GM21529 (cell line): ENCODE data around the gene LPAR1.
"Not testable (repeated sequence)": the region's sequence is repeated elsewhere in the genome, so short reads cannot be mapped to it uniquely, and the experiment has no call there.

Experiments used
- ATAC-seq: cut with Tn5 transposase; IDR thresholded peaks from one replicate; pipeline ENCODE4 v1.9.1; 2021; ENCODE audit not compliant: unreplicated experiment

LPAR1 gene, protein sequence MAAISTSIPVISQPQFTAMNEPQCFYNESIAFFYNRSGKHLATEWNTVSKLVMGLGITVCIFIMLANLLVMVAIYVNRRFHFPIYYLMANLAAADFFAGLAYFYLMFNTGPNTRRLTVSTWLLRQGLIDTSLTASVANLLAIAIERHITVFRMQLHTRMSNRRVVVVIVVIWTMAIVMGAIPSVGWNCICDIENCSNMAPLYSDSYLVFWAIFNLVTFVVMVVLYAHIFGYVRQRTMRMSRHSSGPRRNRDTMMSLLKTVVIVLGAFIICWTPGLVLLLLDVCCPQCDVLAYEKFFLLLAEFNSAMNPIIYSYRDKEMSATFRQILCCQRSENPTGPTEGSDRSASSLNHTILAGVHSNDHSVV

DNA sequence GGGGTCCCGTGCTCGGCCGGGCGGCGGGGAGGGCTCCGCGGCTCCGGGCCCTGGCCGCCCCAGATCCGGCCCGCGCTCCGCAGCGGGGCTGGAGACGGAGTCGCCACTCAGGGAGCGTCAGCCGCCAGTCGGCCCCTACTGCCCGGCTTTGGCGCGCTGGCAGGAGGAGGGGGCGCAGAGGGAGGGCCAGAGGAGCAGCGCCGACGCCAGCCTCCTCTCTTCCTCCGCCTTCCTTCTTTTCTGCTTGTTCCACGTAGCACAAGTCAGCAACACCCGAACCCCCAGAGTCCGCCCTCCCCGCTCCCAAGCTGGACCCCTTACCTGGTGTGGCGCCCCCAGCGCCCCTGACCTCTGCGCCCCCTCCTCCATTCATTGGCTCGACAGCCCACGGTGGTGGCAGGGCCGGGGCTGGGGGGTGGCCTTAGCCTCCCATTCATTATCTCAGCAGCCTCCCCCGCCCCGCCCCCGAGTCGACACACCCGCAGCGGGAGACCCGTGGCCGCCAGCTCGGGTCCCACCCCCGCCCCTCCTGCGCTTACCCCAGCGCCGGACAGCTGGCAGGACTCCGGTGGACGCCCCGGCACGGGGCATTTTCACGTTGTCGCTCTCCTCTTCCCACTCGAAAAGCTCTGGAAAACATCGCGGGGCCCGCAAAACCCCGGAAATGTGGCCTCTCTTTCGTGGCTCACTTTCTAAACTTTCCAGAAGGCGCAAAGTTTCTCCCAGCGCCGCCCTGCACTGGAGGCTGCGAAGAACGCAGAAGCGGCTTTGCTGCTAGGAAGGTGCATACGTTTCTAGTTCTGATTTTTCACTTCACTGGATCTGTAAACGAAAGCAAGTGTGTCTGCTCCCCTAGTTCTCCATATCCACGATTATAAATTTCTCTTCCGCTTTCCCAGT is at the start of gene LPAR1:
Gene LPAR1, minus strand, starts transcription at position 140 of the 900 bp plus-strand sequence. CDS start 66,353 bp downstream, outside the sequence.
- no peak for ATAC-seq

DNA sequence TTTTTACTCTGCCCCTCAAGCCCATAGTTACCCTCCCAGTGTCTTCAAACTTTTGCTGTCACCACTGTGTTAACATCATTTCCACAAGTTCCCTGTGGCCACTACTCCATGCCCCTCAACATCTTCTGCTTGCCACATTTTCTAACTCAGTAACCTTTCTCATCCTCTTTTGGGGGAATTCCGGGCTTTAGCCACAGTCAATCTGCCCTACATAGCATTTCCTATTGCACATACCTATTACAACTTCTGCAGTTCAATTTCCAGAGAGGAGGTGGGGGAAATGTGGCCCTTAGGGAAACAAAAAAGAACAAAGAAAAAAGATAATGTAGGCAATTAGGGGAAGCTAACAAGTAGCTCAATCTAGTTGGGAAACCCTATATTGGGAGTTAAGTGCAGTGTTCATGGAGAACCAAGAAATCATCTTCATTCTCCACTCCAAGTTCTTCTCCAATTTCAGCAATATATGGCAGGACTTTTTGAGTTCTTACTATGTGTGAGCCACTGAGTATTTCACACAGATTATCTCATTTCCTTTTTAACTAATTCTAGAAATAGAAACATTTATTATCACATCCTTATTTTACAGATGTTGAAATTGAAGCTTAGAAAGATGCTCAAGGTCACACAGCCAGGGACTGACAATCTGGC is 40.2 kb upstream of the LPAR1 start:
- ATAC-seq = peak; percentile 53

DNA sequence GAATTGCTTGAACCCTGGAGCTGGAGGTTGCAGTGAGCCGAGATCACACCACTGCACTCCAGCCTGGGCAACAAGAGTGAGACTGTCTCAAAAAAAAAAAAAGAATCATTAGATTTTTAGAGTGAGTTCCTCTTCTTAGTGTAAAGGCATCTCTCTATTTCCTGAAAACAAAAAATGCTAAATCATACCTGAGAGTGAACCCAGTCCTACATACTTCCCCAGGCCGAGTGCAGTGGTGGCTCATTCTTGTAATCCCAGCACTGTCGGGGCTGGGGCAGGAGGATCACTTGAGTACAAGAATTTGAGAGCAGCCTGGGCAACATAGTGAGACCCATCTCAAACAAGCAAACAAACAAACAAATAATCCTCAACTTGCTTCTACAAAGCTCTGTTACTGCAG is 38.2 kb upstream of the LPAR1 start:
- no peak for ATAC-seq

DNA sequence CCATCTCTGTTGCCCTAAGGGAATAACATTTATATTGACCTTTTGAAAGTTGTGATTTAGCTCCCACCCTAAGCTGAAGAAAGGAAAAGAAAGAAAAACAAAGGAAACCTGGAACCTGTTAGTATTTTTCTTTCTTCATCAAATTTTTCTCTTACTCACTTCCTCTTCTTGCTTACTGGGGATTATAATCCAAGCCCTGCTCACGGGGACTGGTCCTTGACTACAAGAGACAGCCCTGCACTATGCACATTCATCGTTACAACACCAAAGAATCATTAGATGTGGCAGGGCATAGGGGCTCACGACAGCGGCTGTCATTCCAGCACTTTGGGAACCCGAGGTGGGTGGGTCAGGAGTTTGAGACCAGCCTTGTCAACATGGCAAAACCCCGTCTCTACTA is 37.8 kb upstream of the LPAR1 start:
- no peak for ATAC-seq

DNA sequence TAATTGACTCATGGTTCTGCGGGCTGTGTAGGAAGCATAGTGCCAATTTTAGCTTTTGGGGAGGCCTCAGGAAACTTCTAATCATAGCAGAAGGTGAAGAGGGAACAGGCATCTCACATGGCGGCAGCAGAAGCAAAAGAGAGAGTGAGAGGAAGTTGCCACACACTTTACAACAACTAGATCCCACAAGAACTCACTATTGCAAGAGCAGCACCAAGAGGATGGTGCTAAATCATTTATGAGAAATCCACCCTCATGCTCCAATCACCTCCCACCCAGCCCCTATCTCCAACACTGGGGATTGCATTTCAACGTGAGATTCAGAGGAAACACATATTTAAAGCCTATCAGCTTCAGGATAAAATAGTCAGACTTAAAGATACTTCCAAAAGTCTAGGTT is 36.1 kb upstream of the LPAR1 start:
- ATAC-seq = no peak

DNA sequence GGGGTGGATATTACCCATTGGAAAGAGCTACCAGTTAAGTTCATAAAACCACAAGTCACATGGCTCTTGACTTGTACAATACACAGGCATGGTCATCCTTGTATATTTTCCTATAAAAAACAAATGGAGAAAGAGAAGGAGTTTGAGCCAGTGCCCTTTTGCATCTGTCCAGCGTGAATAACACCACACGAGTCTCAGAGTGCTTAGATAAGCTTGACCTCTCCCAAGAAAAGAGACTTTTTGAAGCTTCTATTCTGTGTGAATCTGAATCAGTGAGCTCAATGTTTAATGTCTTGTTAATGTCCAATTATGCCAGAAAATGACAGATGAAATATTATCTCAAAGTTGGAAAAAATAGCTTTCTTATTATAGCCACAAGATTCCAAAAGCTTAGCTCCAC is 30.9 kb upstream of the LPAR1 start:
- no peak for ATAC-seq

DNA sequence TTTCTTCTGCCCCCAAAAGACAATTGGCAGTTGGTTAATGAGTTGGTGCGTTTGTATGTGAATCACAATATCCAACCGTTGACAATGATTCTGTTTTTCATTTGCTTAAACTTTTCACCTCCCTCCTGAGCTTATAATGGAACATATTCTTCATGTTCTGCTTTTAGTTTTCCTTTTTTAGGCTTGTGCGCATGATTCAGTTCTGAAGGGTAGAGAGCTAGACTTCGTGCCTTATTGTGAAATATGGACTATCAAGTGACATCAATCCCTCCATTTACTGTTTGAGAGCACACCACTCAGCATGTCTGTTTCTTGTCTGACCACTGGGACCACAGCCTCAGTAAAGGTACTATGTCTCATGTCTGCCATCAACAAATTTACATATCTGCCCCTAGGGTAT is 30.5 kb upstream of the LPAR1 start:
- no peak for ATAC-seq

DNA sequence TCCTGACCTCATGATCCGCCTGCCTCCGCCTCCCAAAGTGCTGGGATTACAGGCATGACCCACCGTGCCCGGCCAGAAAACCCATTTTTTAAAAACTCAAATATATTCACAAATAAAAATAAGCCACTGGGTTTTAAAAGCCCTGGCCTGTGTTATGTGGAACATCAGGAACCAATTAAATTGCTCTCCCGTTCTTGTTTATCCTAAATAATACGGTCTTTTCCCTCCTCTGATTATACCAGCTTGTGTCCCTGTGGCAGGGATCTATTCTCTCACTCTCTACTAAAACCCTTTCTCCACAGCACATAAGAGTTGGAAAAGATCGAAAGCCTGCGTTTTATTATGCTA is 30.1 kb upstream of the LPAR1 start:
- ATAC-seq = no peak

DNA sequence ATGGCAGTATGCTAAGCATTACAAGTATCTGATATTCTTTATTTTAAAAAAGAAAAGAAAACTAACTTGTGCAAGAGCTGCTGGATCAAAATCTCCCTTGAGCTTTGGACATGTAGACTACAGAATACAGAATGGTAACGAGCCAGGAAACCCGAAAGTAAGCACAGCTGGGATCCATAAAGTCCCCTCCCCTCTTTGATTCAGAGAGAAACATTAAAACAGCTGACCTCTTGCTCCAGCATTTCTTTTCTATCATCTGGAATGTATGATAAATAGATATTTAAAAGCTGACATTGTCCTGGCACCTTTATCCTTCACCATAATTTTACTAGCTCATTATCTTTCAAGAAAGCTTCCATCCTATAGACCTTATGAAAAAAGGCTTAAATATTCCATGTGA is 28.2 kb upstream of the LPAR1 start:
- no peak for ATAC-seq

DNA sequence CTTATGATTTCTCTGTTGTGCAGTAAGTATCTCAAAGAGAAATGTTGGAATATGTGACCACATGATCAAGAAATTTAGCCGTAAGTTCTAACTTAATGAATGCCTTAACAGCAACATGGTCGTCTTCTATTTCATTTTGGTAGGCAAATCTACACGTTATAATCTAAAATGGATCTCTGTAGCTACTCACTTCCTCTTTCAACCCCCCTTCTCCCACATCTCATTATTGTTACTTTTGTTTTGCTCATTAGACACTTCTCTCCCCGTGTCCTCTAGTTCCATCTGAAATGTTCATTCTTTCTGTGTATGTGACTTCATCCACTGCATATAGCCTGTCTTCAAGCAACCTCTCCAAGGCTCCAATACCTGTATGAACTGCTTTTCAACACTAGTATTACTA is 27.1 kb upstream of the LPAR1 start:
- no peak for ATAC-seq

DNA sequence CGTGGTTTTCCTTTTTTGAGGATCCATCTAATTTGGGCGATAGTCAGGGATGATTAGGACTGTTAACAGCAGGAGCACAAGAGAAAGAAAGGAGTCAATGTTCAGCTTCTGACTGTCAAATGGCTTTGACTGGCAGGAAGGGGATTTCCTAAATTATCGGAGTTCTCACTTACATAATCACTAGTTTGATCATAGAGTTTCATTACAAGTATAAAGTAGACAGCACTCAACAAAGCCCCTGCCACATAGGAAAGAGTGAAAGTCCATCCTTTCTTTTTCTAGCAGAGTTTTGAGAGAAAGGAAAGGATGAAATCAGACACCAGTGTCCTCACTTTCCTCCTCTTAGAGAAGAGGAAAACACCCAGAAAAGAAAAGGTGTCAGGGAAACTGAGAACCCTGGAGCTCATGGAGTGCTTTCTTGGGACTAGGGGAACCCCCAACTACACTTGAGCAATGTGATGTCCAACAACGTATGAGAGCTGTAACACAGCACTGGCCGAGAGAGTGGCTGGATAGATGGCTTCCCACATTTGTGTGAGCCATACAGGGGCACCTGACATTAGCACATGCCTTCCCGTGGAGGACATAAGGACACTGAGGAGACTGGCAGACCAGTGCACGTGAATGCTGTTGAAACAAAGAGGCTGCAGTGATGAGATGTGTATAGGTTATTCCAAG is 26.0 kb upstream of the LPAR1 start:
- ATAC-seq = no peak

DNA sequence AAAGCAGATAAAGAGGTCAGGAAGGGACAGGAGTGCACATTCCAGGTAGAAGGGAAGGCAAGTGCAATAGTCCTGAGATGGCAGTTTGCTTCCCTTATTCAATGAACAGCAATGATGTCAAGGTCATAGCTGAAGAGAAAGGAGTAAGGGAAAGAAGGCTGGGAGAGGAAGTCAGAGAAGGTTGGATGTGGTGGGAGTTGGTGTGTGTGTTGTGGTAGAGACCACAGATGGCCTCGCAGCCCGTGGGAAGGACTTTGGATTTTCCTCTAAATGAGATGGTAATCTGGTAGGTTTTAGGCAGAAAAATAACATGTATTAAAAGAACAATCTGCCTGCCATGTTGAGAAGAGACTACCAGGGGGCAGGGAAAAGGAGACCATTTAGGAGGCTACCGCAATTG is 25.1 kb upstream of the LPAR1 start:
- no peak for ATAC-seq

DNA sequence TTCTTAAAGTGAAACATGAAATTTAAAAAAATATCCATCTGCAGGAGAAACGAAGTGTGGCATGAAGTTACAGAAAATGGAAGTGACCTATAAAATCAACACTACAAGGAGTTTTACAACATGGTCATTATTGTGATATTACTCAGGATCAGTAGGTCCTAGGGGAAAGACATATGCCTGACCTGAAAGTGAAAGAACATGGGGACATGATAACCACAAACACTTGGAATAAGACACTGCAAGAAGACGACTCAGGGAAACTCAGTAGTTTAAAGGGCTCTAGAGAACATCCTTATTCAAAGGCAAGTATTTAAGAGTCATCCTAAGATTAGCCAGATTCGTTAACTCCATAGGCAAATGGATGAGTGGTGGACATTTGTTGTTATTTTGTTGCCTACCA is 19.9 kb upstream of the LPAR1 start:
- no peak for ATAC-seq

DNA sequence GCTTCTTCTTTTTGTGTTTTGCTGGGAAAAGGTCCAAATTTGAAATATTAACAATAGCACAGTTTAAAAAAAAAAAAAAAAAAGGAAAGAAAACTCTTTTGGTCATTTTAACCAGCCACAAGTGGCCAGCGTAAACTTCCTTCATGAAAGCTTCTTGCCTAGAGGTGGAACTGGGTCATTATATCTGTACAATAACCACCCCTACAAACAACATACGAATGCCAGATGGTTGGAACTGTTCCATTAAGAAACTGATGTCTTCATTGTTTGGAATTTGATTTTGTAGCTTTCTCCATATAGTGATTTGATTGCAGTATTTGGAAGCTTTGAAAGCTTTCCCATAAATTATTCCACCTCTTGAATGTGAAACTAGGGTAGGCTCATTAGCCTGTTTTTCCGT is 18.3 kb upstream of the LPAR1 start:
- ATAC-seq = no peak

DNA sequence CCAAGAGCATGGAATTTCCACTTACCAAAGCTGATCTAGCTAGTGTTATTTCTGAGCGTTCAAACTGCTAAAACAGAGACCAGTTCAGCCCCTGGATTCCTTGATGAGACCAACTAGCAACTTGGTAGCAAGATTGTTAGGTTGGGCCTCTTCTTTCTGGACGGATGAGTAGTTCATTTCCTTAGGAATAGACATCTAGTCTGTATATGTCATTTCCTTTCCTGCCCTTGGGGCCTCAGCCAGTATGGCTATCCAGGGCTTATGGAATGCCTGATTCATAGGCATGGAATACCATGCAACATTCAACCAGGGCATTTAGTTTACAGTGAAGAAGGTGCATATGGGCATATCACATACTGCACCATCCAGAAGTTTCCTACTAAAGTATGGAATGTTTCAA is 14.5 kb upstream of the LPAR1 start:
- no peak for ATAC-seq

DNA sequence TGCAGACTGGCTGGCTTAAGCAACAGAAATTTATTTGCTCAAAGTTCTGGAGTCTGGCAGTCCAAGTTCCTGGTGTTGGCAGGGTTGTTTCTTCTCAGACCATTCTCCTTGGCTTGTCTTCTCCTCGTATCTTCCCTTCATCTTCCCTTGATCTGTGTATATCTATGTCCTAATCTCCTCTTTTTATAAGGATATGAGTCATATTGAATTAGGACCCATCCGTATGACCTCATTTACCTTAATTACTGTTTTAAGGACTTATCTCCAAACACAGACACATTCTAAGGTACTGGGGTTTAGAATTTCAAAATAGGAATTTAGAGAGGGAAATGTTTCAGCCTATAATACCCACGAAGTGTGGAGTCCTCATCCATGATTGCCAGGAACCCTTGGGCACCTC is 13.1 kb upstream of the LPAR1 start:
- ATAC-seq = no peak

DNA sequence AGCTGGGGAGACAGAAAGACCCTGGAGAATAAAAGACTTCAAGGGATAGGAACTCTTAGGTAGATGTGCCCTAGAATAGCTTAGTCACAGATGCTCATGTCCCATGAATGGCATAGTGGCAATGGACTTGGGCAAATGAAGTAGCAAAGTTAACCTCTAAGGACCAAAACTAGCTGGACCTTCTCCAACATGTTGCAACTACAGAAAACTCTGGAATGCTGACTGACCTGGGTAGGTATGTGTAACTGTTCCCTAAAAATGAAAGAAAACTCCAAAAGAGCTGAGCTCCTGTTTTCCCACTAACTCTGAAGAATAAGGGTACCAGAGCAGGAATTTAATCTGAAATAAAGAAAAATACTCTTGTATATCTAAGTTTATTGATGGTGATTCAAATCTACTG is 12.5 kb upstream of the LPAR1 start:
- no peak for ATAC-seq

DNA sequence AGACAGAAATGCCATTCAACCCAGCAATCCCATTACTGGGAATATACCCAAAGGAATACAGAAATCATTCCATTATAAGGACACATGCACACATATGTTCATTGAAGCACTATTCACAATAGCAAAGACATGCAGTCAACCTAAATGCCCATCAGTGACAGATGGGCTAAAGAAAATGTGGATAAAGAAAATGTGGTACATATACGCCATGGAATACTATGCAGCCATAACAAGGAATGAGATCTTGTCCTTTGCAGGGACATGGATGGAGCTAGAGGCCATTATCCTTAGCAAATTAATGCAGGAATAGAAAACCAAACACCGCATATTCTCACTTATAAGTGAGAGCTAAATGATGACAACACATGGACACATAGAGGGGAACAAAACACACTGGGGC is 9.0 kb upstream of the LPAR1 start:
- not testable (repeated sequence) for ATAC-seq

DNA sequence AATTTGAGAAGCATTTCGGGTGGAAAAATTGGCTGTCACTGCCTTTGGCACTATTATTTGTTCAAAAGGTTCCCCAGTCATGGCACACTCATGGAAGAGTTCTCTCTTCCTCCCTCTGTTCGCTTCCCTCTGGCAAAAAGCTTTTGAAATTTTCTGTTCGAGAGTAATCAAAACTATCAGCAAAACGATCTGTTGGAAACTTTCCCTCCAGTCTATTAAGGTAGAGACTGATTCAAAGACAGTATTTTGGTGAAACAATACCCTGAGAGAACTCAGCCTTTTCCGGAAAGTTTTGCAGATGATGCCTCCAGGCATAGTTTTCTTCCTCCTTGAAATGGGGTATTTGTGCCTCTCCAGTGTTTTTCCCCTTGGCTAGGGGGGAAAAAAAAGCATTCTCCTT is 3.6 kb upstream of the LPAR1 start:
- ATAC-seq = no peak

DNA sequence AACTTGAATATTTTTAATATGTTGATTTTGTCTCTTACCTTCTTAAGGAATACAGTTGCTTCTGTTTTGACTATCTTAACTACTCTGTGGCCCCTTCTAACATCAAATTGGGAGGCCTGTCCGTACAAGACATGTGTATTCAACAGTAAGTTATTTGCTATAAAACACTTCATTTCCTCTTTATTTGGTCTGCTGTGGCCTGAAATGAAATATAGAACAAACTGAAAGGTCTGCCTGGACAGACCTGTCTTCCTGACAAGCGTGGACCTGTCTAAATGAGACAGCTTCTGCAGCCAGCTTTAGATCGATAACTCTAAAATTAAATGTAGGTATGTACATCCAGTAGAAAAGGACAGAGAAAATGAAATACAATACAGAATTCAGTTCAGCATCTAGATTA is 2.2 kb upstream of the LPAR1 start:
- no peak for ATAC-seq

DNA sequence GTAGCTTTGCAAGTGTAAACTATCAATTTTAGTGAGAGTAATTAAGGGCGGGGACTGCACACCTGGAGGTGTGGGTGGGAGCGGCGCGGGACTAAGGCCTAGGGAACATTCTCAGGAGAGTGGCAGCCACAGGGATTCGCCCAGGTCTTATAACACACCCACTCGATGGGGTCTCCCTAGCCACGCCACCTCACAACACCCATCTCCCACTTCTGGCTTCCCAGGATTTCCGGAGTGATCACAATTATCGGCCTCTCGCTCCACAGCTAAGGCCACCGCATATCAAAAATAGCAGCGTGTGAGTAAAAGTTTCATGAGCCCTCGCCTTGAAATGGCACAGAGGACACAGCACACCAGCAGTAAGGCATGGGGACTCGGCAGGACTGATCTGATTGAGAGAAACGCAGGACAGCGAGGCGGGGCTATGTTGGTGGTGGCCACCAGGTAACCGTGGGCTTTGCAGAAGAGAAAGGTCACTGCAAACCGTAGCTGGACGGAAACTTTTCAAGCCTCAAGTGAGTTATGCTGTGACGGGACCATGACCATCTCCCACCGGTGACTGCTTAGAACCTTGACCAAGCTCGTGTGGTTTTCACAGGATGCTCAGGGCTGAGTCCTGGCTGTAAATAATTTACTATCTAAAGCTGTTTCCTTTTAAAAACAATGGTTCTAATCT is 1.1 kb upstream of the LPAR1 start:
- ATAC-seq = no peak
